ENCODE measurements around the gene HSPA12A. TPM values are rescaled to one million over a fixed set of nuclear protein-coding genes. Genes with fewer than 3 reads are reported as not detected.

The HSPA12A gene
- polyA plus RNA-seq, 2 of the 4 experiments (the other 2 are of a cell fraction), result 16.9 to 17.0 TPM

DNA sequence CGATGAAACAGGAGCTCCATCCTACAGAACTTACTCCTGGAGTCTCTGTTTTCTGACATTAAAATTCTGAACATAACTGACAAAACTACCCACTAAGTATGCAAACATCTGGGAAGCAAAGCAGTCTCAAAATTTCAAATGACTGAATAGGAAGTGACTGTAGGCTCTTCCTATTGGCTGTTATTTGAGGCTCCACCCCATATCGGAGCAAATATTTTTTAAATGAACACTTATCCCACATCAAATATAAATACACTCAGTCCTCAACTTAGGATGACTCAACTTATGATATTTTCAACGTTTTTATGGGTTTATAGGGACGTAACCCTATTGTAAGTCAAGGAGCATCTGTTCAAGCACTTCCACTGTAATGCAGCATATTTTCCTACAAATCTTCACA is 8.8 kb downstream of the HSPA12A start:
- H3K4me1 ChIP-seq, result 0 out of 3 replicates have a peak, but pooled peaks cover 4% of the 10 kb centered on the region
- ChIA-PET POLR2A (no interaction called here), CTCF (interaction anchor here (0.7 to 2.0 kb wide), 4 partner anchors 9 to 54 kb away, joined by 3 to 5 read pairs (median 3); no protein-coding TSS in a partner anchor)
- ATAC-seq (no peak), DNase-seq (ENCODE audit: low read depth in 1 of 2, low spot score in 1 of 2) (no peak), FAIRE-seq (no peak)
- no peak overlapping the region for H3K4me3 ChIP-seq
- no peaks in the 10 kb centered on the region for H3K9me3 ChIP-seq
- no peak overlapping the region for H3K4me2 ChIP-seq
- TF ChIP-seq REST (IDR thresholded peaks at IDR 0.05) (no peak), HOXB5 (CRISPR knock-in tag; IDR thresholded peaks at IDR 0.05) (no peak), RARB (CRISPR knock-in tag; IDR thresholded peaks at IDR 0.05) (no peak), RCOR1 (IDR thresholded peaks at IDR 0.05; ENCODE audit: low read depth, low read length) (no peak), ESRRA (IDR thresholded peaks at IDR 0.05; ENCODE audit: borderline replicate concordance, low read length) (no peak), FOSB (CRISPR knock-in tag; IDR thresholded peaks at IDR 0.05) (no peak)
- 73% methylated on average over 4 of the region's 4 CpGs for WGBS (ENCODE audit: missing lambda C conversion rate)
- H3K27ac ChIP-seq, result no peak overlapping the region

GRCh38 chr10:116732573-116732972 is 9.8 kb downstream of the HSPA12A start:
- 90% methylated on average over 8 of the region's 8 CpGs for WGBS (ENCODE audit: missing lambda C conversion rate)
- CTCF ChIA-PET, result interaction anchor here (1.6 to 2.4 kb wide), 3 partner anchors 8 to 56 kb away, joined by 3 to 7 read pairs (median 5); no protein-coding TSS in a partner anchor
- FAIRE-seq, result no peak
- DNase-seq (ENCODE audit: low read depth in 1 of 2, low spot score in 1 of 2), result no peak
- no peak for TF ChIP-seq EP300 (IDR thresholded peaks at IDR 0.05)
- TF ChIP-seq CTCF (IDR thresholded peaks at IDR 0.05), result no peak
- no peak for TF ChIP-seq BHLHE40 (IDR thresholded peaks at IDR 0.05; ENCODE audit: low read depth, low read length)
- TF ChIP-seq ATOH8 (CRISPR knock-in tag; IDR thresholded peaks at IDR 0.05; ENCODE audit: low read depth), result no peak
- TF ChIP-seq NPAS2 (CRISPR knock-in tag; IDR thresholded peaks at IDR 0.05; ENCODE audit: borderline replicate concordance), result no peak
- TF ChIP-seq JUN (IDR thresholded peaks at IDR 0.05), result no peak
- no peak for TF ChIP-seq FOSL2 (IDR thresholded peaks at IDR 0.05)
- TF ChIP-seq FOSL2 (CRISPR knock-in tag; IDR thresholded peaks at IDR 0.05), result no peak
- TF ChIP-seq BCL3 (IDR thresholded peaks at IDR 0.05), result no peak
- no peak for TF ChIP-seq RAD21 (conservative IDR thresholded peaks at IDR 0.05 in 1 of 2, IDR thresholded peaks at IDR 0.05 in 1 of 2)
- no peak for TF ChIP-seq ESRRA (IDR thresholded peaks at IDR 0.05; ENCODE audit: borderline replicate concordance, low read length)
- POLR2A ChIA-PET, result no interaction called here
- ATAC-seq, result no peak
- no peak overlapping the region for H3K4me3 ChIP-seq
- no peaks in the 10 kb centered on the region for H3K9me3 ChIP-seq
- H3K27ac ChIP-seq, result no peak overlapping the region
- H3K4me2 ChIP-seq, result no peak overlapping the region
- H3K4me1 ChIP-seq, result 0 out of 3 replicates have a peak, but pooled peaks cover 4% of the 10 kb centered on the region
